HEK293T (cell line): ENCODE results near the gene PRDX6.

Experiments used
- CTCF ChIA-PET: fragments of 350-600 bp; formaldehyde crosslinking; extraction: SDS; loops from one replicate; lab custom pipeline; 2021; ENCODE audit warnings: antibody characterized with exemption, inconsistent platforms; lab: Yijun Ruan, JAX
- POLR2A ChIA-PET: fragments of 350-600 bp; formaldehyde crosslinking; extraction: SDS; loops from one replicate; lab custom pipeline; 2020; ENCODE audit warnings: antibody characterized with exemption, inconsistent platforms; lab: Yijun Ruan, JAX
- DNase-seq: peaks from one replicate; pipeline ENCODE4 v3.0.0; 2012; ENCODE audit warnings: mixed read lengths; ENCODE audit errors: extremely low spot score
- ARNT ChIP-seq: fragments of 450-650 bp; IDR thresholded peaks from 2 replicates; pipeline ENCODE4 v1.6.1; 2017; ENCODE audit warnings: mild to moderate bottlenecking
- BHLHE40 ChIP-seq: fragments of 450-650 bp; IDR thresholded peaks from 2 replicates; pipeline ENCODE4 v1.6.1; 2016; ENCODE audit warnings: mild to moderate bottlenecking, moderate library complexity, borderline replicate concordance
- CTBP1 ChIP-seq: fragments of 450-650 bp; IDR thresholded peaks from 2 replicates; pipeline ENCODE4 v1.6.1; 2016; ENCODE audit warnings: borderline replicate concordance
- ELF4 ChIP-seq: fragments of 450-650 bp; IDR thresholded peaks from 2 replicates; pipeline ENCODE4 v1.6.1; 2017; ENCODE audit warnings: antibody characterized with exemption
- FOXA1 ChIP-seq: fragments of 450-650 bp; IDR thresholded peaks from 2 replicates; pipeline ENCODE4 v1.6.1; 2016; ENCODE audit warnings: mild to moderate bottlenecking
- FOXK2 ChIP-seq: fragments of 450-650 bp; IDR thresholded peaks from 2 replicates; pipeline ENCODE4 v1.6.1; 2016; ENCODE audit warnings: mild to moderate bottlenecking
- FOXM1 ChIP-seq: fragments of 450-650 bp; IDR thresholded peaks from 2 replicates; pipeline ENCODE4 v1.6.1; 2017; ENCODE audit warnings: mild to moderate bottlenecking, borderline replicate concordance
- HDGF ChIP-seq: fragments of 450-650 bp; IDR thresholded peaks from 2 replicates; pipeline ENCODE4 v1.6.1; 2017; ENCODE audit warnings: antibody characterized with exemption, borderline replicate concordance
- L3MBTL2 ChIP-seq: fragments of 450-650 bp; conservative IDR thresholded peaks from 2 replicates; pipeline ENCODE4 v1.6.1; 2016; ENCODE audit warnings: mild to moderate bottlenecking
- LEF1 ChIP-seq: fragments of 450-650 bp; IDR thresholded peaks from 2 replicates; pipeline ENCODE4 v1.6.1; 2017; ENCODE audit warnings: mild to moderate bottlenecking, borderline replicate concordance
- NFRKB ChIP-seq: fragments of 450-650 bp; IDR thresholded peaks from 2 replicates; pipeline ENCODE4 v1.6.1; 2016; ENCODE audit warnings: mild to moderate bottlenecking, moderate library complexity
- SP1 ChIP-seq: fragments of 450-650 bp; IDR thresholded peaks from 2 replicates; pipeline ENCODE4 v1.6.1; 2017
- SUZ12 ChIP-seq: fragments of 450-650 bp; IDR thresholded peaks from 2 replicates; pipeline ENCODE4 v1.6.1; 2016; ENCODE audit warnings: mild to moderate bottlenecking
- TARDBP ChIP-seq: fragments of 450-650 bp; IDR thresholded peaks from 2 replicates; pipeline ENCODE4 v1.6.1; 2016
- ZNF384 ChIP-seq: fragments of 450-650 bp; IDR thresholded peaks from 2 replicates; pipeline ENCODE4 v1.6.1; 2016
- TF ChIP-seq, protein P1 (sequence below): fragments of 450-650 bp; IDR thresholded peaks from 2 replicates; pipeline ENCODE4 v1.6.1; 2016

Gene PRDX6

DNA sequence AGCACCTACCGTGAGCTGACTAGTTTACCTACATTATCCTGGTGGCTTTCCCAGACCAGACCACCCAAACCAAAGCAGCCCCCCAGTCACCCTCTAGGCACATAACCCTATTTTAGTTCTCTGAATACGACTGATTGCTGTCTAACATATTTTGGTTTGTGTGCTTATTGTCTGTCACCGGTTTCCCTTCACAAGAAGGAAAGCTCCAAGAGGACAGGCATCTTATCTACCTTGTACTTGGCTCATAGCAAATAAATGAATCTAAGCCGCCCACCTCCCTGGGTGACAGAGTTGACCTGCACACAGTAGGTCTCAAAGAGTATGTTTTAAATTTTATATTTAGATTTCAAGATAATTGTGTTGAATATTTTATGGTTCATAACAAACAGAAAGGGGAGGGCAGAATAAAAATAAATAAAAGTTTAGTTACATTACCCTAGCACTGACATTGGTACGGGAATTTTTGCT lies 904 bp upstream of the PRDX6 start:
- TF ChIP-seq SP1 (no peak), ZNF384 (no peak), NFRKB (no peak), L3MBTL2 (no peak), ELF4 (no peak), BHLHE40 (no peak), FOXK2 (no peak), FOXM1 (no peak), CTBP1 (no peak), FOXA1 (no peak), TARDBP (no peak), HDGF (no peak), ARNT (no peak), LEF1 (no peak), SUZ12 (no peak)
- TF ChIP-seq, protein P1, sequence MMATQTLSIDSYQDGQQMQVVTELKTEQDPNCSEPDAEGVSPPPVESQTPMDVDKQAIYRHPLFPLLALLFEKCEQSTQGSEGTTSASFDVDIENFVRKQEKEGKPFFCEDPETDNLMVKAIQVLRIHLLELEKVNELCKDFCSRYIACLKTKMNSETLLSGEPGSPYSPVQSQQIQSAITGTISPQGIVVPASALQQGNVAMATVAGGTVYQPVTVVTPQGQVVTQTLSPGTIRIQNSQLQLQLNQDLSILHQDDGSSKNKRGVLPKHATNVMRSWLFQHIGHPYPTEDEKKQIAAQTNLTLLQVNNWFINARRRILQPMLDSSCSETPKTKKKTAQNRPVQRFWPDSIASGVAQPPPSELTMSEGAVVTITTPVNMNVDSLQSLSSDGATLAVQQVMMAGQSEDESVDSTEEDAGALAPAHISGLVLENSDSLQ: no peak
- CTCF ChIA-PET: interaction anchor here (0.7 to 1.0 kb wide), 2 partner anchors 9 to 623 kb away, joined by 3 read pairs; no protein-coding TSS in a partner anchor
- POLR2A ChIA-PET: interaction anchor here (1.0 to 2.4 kb wide), 6 partner anchors 9 to 348 kb away, joined by 3 to 8 read pairs (median 4); partner anchors contain the start of genes DARS2 and KLHL20
- DNase-seq: no peak

DNA sequence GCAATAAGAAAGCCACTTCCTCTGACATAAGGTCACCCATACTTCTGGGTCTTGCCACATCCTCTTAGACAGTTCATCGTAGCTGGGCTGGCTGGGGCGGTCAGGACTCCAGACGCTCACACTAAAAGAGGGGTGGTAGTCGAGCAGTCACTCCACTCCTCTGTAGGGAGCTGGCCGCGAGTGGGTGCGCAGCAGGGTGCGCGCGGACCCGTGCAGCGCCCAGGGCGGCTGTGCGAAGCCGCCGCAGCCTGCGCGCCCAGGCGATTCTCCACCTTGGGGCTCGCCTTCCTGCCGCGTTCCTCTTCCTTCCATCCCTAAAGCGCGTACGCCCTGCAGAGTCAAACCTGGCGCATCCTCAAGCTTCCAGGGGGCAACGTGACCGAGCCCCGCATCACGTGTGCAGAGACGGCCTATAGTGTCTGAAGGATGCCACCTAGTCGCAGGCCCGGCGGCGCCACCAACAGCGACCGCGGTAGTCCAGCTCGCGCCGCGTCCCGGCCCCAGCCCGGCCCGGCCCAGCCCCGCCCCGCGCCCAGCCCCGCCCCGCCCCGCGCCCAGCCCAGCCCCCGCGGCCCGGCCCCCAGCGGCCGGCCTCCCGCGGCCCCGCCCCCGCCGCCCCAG lies 360 bp upstream of the PRDX6 start:
- ChIA-PET POLR2A (interaction anchor here (1.0 to 2.4 kb wide), 7 partner anchors 9 to 347 kb away, joined by 3 to 8 read pairs (median 4); partner anchors contain the start of genes DARS2 and KLHL20), CTCF (interaction anchor here (0.7 to 1.0 kb wide), 3 partner anchors 9 to 622 kb away, joined by 3 to 4 read pairs (median 3); no protein-coding TSS in a partner anchor)
- TF ChIP-seq FOXK2 (no peak), ELF4 (no peak), BHLHE40 (no peak), L3MBTL2 (peak; percentile 64; the same call in 1 of the 2 replicates)
- DNase-seq: peak; percentile 95

DNA sequence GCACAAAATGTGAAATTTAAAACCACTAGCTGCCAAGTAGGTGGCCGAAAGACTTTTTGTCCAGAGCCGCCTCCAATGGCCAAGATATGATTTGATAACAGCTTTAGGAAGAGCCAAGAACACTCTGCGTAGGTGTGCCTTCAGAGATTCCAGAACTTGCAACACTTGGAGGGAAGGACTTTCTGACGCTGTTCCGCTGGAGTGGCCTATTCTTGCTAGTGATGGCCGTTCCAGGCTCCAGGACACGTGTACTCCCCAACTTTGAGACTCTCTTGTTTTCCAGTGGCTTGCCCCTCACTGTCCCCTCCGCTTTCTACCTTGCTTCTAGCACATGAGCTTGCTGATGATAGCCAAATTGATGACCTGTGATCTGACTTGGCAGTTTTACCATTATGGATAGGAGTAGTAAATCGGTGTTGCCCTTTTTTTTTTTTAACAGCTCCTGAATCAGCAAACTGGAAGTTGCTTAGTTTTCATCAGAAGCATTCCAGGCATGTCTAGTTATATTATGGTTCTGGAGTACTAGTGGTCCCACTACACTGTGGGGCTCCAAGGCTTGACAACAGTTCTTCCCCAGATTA lies 1.0 kb downstream of the PRDX6 start:
- ChIA-PET CTCF (interaction anchor here (0.6 kb wide), 1 partner anchor 925 kb away, joined by 4 read pairs; no protein-coding TSS in a partner anchor), POLR2A (interaction anchor here (1.1 to 2.4 kb wide), 3 partner anchors 29 to 346 kb away, joined by 3 to 8 read pairs (median 4); partner anchors contain the start of genes CENPL, DARS2 and KLHL20)
- peak; percentile 48 for DNase-seq
- TF ChIP-seq FOXK2 (no peak), ZNF384 (peak; percentile 55; the same call in 1 of the 2 replicates), L3MBTL2 (peak; percentile 52)

DNA sequence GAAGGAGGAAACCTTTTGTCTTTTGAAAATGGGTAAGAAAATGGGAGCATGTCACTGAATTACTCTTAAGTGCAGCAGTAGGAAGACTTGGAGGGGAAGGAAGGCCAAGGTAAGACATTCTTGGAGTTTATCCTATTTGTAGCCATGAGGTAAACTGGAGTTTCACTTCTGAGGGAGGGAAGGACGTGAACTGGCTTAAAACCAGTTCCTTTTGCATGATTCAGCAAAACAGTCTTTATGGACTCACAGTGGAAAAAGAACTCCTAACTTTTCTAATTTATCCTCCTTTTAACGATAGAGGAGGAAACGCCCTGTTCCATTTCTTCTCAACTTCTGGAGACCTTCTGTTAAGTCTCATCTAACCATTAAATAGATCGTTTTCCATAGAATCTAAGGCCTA lies 2.5 kb downstream of the PRDX6 start:
- no peak for TF ChIP-seq HDGF
- TF ChIP-seq, protein P1: no peak
- POLR2A ChIA-PET: no interaction called here
- CTCF ChIA-PET: no interaction called here
- no peak for DNase-seq

DNA sequence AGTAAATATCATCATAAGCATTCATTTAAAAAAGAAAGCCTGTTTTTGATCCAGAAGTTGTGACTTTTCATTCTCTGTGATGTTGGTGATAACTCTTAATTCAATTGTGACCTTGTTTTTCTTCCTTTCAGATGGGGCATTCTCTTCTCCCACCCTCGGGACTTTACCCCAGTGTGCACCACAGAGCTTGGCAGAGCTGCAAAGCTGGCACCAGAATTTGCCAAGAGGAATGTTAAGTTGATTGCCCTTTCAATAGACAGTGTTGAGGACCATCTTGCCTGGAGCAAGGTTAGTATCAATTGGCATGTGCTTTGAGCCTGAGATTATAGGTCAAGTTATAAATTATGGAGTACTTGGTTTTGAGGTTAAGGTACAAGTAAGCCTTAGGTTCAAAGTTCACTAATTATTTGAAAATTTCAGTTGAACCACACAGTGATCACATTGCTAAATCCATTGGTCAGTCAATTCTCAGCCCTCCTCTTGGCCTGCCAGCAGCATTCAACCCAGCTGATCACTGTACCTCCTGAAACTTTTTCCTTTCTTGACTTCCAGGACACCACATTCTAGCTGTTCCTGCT lies 4.1 kb downstream of the PRDX6 start:
- ChIA-PET CTCF (no interaction called here), POLR2A (no interaction called here)
- TF ChIP-seq CTBP1: no peak
- no peak for TF ChIP-seq FOXM1
- TF ChIP-seq FOXA1: no peak
- TF ChIP-seq, protein P1: no peak
- no peak for TF ChIP-seq FOXK2
- no peak for TF ChIP-seq L3MBTL2
- TF ChIP-seq ELF4: no peak
- TF ChIP-seq ARNT: no peak
- TF ChIP-seq SUZ12: no peak
- TF ChIP-seq HDGF: no peak
- TF ChIP-seq SP1: no peak
- no peak for TF ChIP-seq NFRKB
- TF ChIP-seq ZNF384: no peak
- TF ChIP-seq BHLHE40: no peak
- TF ChIP-seq LEF1: no peak
- DNase-seq: no peak

DNA sequence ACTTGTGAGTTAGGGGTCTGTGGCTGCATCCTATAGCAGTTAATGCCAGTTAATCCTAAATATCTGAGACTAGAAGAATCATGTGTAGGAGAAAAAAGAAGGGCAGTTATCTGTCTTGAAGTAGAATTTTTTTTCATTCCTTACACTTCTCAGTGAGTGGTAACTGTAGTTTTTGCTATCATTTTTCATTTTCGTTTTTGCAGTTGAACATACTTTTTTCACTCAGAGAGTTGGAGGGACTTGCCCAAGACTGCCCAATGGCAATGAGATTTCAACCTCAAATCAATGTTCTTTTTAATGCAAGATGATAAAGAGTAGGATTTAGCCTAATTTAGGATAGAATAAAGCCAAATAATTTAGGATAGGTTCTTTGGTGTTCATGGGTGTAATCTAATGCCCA lies 5.5 kb downstream of the PRDX6 start:
- ChIA-PET CTCF (no interaction called here), POLR2A (no interaction called here)
- no peak for DNase-seq
- TF ChIP-seq TARDBP: no peak
